Esophagus squamous epithelium (tissue), 5 donors: Measurements from ENCODE around the gene SPOCD1. TPM values are rescaled to one million over a fixed set of nuclear protein-coding genes. Genes with fewer than 3 reads are reported as not detected.

Experiments used
- DNase-seq: peaks from one replicate; lab custom pipeline; 2025; lab: John Stamatoyannopoulos, UW
- H3K27ac ChIP-seq, 4 donors: fragments of 200-600 bp; sonication (generic); one replicate each; pipeline ENCODE4 v1.5.1; 2016 to 2019; ENCODE audit warnings: mild to moderate bottlenecking in 1 of 4
- H3K27me3 ChIP-seq, 4 donors: fragments of 200-600 bp; sonication (generic); 1 replicate in 3 of 4; 2 replicates in 1 of 4; pipeline versions ENCODE4 v1.5.1 to v1.6.0; 2017 to 2021; ENCODE audit warnings: antibody characterized with exemption in 1 of 4
- H3K36me3 ChIP-seq, 3 donors: fragments of 200-600 bp; sonication (generic); one replicate each; pipeline ENCODE4 v1.5.1; 2016 to 2019
- H3K4me1 ChIP-seq, 3 donors: fragments of 200-600 bp; sonication (generic); one replicate each; pipeline ENCODE4 v1.5.1; 2017 to 2019
- H3K4me3 ChIP-seq, 4 donors: fragments of 200-600 bp; sonication (generic); 1 replicate in 3 of 4; 2 replicates in 1 of 4; pipeline ENCODE4 v1.5.1; 2016 to 2019; ENCODE audit warnings: mild to moderate bottlenecking in 2 of 4, moderate library complexity in 1 of 4
- H3K9me3 ChIP-seq, 3 donors: fragments of 200-600 bp; sonication (generic); one replicate each; pipeline ENCODE4 v1.5.1; 2016 to 2019
- POLR2A ChIP-seq, 4 donors: fragments of 450-650 bp; IDR thresholded peaks; one replicate each; pipeline ENCODE4 v1.6.1; 2017; ENCODE audit warnings: antibody characterized with exemption in 4 of 4, mild to moderate bottlenecking in 4 of 4, moderate library complexity in 3 of 4
- WGBS, 2 donors: methylation state at CpG; one replicate each; pipeline ENCODE4 v1.1.5; 2018; 5-methylcytosine and 5-hydroxymethylcytosine counted together
- intact Hi-C: fragments of 100-400 bp; cut with DNase I; formaldehyde crosslinking; loops from one replicate; pipeline ENCODE4 v1.15.0; 2022
- total RNA-seq, 4 donors: library from RNA; depleted of rRNA; stranded (reverse); fragments of >200 nt; gene quantifications; one replicate each; pipeline ENCODE4 v1.1.0, GENCODE V29; 2016
- TF ChIP-seq, protein P1 (sequence below), 6 experiments: fragments of 450-650 bp in 4 of 6; fragments of 200-600 bp in 2 of 6; sonication (generic) in 2 of 6; IDR thresholded peaks; one replicate each; pipeline ENCODE4 v1.5.1; 2016 to 2019; ENCODE audit warnings: antibody characterized with exemption in 6 of 6, mild to moderate bottlenecking in 4 of 6, moderate library complexity in 4 of 6
- donor health status: DM: yes; HTN: yes; CAD: no.

SPOCD1 gene
- total RNA-seq, 4 donors from 2014 or later: 0.18 to 0.40 (median 0.38) TPM; not detected in 1

DNA sequence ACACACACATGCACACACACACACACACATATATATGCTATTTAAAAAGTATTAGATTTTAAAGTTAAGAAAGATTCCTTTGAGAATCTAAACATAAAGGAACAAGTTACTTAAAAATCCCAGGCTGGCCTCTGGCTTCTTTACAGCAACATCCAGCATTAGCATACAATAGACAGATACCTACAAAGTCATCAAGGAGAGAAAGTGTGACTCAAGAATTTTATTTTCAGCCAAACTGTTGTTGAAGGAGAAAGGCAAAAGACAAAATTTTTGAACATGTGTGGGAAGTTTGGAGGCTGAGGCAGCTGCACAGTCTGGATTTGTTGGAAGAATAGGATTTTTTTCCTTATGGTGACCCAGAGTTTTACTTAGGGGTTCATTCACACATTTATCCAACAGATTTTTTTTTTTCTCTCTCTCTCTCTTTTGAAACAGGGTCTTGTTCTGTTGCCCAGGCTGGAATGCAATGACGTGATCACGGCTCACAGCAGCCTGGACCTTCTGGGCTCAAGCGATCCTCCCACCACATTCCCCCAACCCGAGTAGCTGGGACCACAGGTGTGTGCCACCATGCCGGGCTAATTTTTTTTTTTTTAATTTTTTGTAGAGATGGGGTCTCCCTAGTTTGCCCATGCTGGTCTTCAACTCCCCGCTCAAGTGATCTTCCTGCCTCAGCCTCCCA, 24.0 kb upstream of the SPOCD1 start:
- DNase-seq: no peak
- TF ChIP-seq, protein P1, sequence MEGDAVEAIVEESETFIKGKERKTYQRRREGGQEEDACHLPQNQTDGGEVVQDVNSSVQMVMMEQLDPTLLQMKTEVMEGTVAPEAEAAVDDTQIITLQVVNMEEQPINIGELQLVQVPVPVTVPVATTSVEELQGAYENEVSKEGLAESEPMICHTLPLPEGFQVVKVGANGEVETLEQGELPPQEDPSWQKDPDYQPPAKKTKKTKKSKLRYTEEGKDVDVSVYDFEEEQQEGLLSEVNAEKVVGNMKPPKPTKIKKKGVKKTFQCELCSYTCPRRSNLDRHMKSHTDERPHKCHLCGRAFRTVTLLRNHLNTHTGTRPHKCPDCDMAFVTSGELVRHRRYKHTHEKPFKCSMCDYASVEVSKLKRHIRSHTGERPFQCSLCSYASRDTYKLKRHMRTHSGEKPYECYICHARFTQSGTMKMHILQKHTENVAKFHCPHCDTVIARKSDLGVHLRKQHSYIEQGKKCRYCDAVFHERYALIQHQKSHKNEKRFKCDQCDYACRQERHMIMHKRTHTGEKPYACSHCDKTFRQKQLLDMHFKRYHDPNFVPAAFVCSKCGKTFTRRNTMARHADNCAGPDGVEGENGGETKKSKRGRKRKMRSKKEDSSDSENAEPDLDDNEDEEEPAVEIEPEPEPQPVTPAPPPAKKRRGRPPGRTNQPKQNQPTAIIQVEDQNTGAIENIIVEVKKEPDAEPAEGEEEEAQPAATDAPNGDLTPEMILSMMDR (IDR thresholded peaks at IDR 0.05): no peak
- TF ChIP-seq POLR2A (IDR thresholded peaks at IDR 0.05): no peak
- Histone ChIP-seq H3K27me3 (no peaks in the 10 kb centered on the region), H3K9me3 (no peaks in the 10 kb centered on the region), H3K4me1 (peaks cover 0 to 21% (median 0%) of the 10 kb centered on the region in 3 donors), H3K36me3 (no peaks in the 10 kb centered on the region), H3K4me3 (no peak overlapping the region), H3K27ac (no peak overlapping the region)
- intact Hi-C loops: no loop called here
- 90 to 92% methylated on average over 6 of the region's 6 CpGs for WGBS, 2 donors

DNA sequence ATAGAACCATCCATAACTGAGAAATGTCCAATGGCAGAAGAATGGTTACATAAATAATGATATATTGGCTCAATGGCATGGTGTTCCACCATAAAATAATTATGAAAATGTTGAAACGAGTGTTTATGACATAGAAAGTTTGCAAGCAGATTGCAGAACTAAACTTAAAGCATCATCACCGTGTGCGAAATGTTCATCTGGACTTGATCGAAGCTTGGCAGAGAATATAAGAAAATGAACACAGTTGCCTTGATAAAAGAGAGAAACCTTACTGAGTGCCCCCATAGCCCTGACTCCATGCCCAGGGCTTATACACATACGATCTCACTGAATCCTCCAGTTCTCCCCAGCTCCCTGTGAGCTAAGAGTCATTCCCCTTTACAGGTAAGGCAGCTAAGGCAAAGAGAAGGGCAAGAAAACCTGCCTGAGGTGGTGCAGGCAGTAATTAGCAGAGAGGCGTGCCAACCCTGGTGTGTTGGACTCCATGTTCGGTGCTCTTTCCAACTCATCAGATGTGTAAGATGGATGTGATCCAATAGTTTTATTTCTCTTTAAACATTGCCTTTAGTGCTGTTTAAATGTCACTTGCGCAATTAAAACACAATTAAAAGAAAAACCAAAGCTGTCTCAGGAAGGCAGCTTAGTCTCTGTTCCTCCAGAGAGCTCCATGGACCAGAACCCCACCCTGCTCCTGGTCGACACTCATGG, 21.8 kb upstream of the SPOCD1 start:
- no peak overlapping the region for H3K27ac ChIP-seq

DNA sequence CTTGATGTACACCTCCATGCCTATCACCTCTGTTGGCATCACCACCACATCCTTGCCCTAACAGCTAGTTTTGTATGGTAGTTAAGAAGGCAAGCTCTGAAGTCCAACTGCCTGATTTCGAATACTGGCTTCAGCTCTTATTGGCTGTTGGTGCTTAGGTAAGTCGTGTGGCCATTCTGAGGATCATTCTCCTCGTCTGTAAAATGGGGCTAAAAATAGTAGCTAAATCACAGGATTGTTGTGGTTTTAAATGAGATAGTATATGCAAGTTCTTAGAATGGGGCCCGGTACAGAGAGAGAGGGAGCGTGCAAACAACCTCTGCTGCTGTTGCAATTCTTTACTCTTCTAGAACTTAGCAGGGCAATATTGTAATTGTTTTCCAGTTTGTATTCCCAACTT, 20.8 kb upstream of the SPOCD1 start:
- WGBS, 2 donors: 70 to 85% methylated on average over 4 to 5 of the region's 5 CpGs
- H3K36me3 ChIP-seq: no peaks in the 10 kb centered on the region
- no peak overlapping the region for H3K27ac ChIP-seq

More for the DNA sequence above, 21.8 kb upstream of the SPOCD1 start:
- Histone ChIP-seq H3K36me3 (no peaks in the 10 kb centered on the region), H3K4me1 (peaks cover 0 to 10% (median 0%) of the 10 kb centered on the region in 3 donors), H3K27me3 (no peaks in the 10 kb centered on the region), H3K9me3 (no peaks in the 10 kb centered on the region), H3K4me3 (no peak overlapping the region)
- WGBS, 2 donors: 53 to 54% methylated on average over 9 of the region's 9 CpGs
- TF ChIP-seq, protein P1 (IDR thresholded peaks at IDR 0.05): no peak
- TF ChIP-seq POLR2A (IDR thresholded peaks at IDR 0.05): no peak
- intact Hi-C loops: no loop called here
- DNase-seq: no peak

DNA sequence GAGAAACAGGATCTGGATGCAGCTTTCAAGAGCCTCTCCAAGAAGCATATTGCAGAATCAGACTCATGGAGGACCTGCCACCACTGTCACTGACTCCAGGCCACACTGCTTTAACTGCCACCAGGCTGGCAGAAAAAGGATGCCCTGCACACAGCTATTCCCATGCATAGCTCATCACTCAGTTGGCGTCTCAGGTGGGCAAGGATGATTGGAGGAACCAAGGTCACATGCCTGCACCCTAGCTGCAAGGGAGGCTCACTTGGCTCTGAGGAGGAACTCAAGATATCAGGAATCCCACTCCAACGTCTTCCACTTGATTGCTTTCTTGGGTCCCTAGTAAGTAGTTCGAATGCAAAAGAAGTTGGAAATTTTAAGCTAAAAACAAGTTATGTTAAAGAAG, 19.6 kb upstream of the SPOCD1 start:
- WGBS, 2 donors: 82 to 94% methylated on average over 2 to 3 of the region's 3 CpGs
- H3K27ac ChIP-seq: no peak overlapping the region
- intact Hi-C loops: no loop called here
- H3K4me1 ChIP-seq: peaks cover 0 to 7% (median 0%) of the 10 kb centered on the region in 3 donors
- peaks cover 0 to 10% (median 0%) of the 10 kb centered on the region in 4 donors for H3K27me3 ChIP-seq
- DNase-seq: no peak
- no peak for TF ChIP-seq POLR2A (IDR thresholded peaks at IDR 0.05)
- TF ChIP-seq, protein P1 (IDR thresholded peaks at IDR 0.05): no peak
- H3K9me3 ChIP-seq: no peaks in the 10 kb centered on the region
- H3K4me3 ChIP-seq: no peak overlapping the region
- H3K36me3 ChIP-seq: no peaks in the 10 kb centered on the region

More for the DNA sequence above, 20.8 kb upstream of the SPOCD1 start:
- Histone ChIP-seq H3K4me3 (no peak overlapping the region), H3K9me3 (no peaks in the 10 kb centered on the region), H3K4me1 (peaks cover 0 to 7% (median 0%) of the 10 kb centered on the region in 3 donors), H3K27me3 (no peaks in the 10 kb centered on the region)
- TF ChIP-seq POLR2A (IDR thresholded peaks at IDR 0.05): no peak
- TF ChIP-seq, protein P1 (IDR thresholded peaks at IDR 0.05): no peak
- no peak for DNase-seq
- intact Hi-C loops: no loop called here

DNA sequence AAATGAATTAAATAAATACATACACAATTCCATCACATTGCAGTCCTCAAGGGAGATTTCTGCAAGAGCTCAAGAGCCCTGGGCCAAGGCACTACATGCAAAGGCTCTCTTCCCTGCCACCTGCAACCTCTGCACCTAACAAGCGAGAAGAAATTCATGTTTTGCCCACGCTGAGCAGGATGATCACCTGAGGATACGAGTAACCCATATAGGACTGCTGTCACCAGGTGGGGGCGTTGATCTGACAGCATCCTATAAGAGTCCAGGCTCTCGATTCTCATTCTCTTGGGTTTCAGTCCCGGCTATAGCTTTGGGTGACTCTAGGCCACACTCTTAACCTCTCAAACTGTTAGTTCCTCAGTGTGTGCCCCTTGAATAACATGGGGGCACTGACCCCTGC, 18.7 kb upstream of the SPOCD1 start:
- WGBS, 2 donors: 64 to 86% methylated on average over 6 of the region's 6 CpGs
- no peak overlapping the region for H3K27ac ChIP-seq
- TF ChIP-seq, protein P1 (IDR thresholded peaks at IDR 0.05): no peak
- no peak for TF ChIP-seq POLR2A (IDR thresholded peaks at IDR 0.05)
- no peak for DNase-seq
- H3K4me3 ChIP-seq: no peak overlapping the region
- peaks cover 0 to 18% (median 0%) of the 10 kb centered on the region in 4 donors for H3K27me3 ChIP-seq
- H3K36me3 ChIP-seq: no peaks in the 10 kb centered on the region
- intact Hi-C loops: no loop called here
- H3K4me1 ChIP-seq: peaks cover 0 to 7% (median 0%) of the 10 kb centered on the region in 3 donors
- H3K9me3 ChIP-seq: no peaks in the 10 kb centered on the region
